Stimulated activated CD8-positive, alpha-beta memory T cell treated with anti-CD3 and anti-CD28 coated beads, Interleukin-4, amount 100 ng/mL, for 48 hours (primary cell): ENCODE data around the gene STEAP2.
"Not testable (repeated sequence)": the region's sequence is repeated elsewhere in the genome, so short reads cannot be mapped to it uniquely, and the experiment has no call there.

Experiments
- DNase-seq: peaks from one replicate; pipeline ENCODE4 v3.0.0-alpha.2; 2020

Gene STEAP2

GRCh38 chr7:90238583-90238982 lies 27.0 kb downstream of the STEAP2 start:
- no peak for DNase-seq

GRCh38 chr7:90239050-90239449 lies 27.5 kb downstream of the STEAP2 start:
- no peak for DNase-seq

- no peak for DNase-seq
These were observed 28.2 kb downstream of the STEAP2 start for GRCh38 chr7:90239625-90240228.

GRCh38 chr7:90242369-90243168 lies 31.0 kb downstream of the STEAP2 start:
- DNase-seq: no peak

- no peak for DNase-seq
These were observed 32.0 kb downstream of the STEAP2 start for GRCh38 chr7:90243556-90243955.

DNA sequence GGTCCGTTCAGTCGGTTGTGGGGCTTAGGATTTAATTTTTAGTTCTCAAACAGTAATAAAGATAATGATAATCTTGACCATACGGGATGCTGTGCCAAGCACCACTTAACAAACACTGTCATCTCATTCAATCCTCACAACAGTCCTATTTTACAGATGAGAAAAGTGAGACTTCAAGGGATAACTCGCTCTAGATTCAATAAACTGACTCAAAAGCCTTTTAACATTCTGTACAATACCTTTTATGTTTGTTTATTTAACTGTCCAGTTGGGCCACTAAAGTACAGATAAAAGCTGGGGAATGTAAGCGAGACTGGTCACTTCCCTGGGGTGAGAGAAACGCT lies 33.0 kb downstream of the STEAP2 start:
- no peak for DNase-seq

GRCh38 chr7:90244909-90245851 lies 33.6 kb downstream of the STEAP2 start, which contains the start of gene CFAP69:
CFAP69 (plus strand) TSS chr7:90245174; CDS start chr7:90245425, 251 bp downstream.
- DNase-seq: peak; percentile 94

DNA sequence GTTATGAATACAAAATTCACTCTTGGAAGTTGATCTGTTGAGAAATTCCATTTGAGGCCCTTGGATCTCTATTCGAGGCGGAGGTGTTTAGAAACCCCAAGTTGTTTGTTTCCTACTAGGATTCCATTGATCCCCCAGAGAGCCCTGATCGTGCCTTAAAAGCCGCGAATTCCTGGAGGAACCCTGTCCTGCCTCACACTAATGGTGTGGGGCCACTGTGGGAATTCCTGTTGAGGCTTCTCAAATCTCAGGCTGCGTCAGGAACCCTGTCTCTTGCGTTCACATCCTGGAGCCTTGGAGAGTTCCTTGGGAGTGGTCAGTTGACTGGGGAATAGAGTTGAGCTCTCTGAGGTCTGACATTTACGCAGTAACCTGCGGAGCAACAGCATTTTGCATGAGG lies 34.6 kb downstream of the STEAP2 start:
- DNase-seq: no peak

DNA sequence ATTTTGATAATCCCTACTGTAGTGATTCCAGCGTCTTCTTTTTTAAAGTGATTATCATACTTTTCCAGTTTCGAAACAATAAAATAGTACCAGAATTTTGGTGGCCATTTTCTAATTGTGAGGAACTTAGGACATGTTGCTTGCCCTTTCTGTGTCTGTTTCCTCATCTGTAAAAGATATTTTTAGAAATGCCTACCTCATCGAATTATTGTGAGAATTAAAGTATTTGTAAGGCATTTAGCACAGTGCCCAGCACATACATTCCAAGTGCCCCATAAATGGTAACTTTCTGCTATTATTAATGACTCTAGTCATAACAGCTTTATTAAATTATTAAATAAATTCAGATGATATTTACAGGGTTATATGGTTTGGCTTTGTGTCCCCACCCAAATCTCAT lies 37.2 kb downstream of the STEAP2 start:
- DNase-seq: no peak

DNA sequence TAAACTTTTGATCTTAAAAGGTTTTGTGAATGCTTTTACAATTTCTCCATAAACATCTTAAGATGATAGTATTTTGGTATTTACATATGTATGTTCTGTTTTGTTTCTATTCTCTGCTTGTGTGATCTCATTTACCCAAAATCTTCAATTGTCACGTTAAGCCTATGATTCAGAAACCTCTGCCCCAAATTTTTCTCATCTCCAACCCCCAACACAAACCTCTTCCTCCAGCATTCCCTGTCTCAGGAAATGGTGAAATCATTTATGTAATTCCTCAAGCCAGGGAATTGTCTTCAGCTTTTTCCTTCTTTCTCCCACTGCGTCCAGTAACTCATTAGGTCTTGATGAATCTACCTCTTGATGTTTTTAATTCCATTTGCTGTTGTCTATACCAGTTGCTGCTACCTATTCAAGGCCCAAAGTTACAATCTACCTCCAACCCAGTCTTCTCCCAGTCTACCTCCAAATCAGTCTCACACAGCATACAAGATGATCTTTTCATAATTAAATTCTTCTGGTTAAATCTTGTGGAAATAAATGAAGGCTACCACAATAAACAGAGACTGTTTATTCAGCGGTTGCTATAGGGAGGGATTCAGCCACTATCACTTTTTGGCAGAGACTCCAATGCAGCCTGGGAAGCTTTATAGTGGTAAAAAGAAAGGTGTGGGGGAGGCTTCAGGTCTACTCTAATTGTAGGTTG lies 39.2 kb downstream of the STEAP2 start:
- no peak for DNase-seq

GRCh38 chr7:90251304-90251635 lies 39.7 kb downstream of the STEAP2 start:
- DNase-seq: no peak

DNA sequence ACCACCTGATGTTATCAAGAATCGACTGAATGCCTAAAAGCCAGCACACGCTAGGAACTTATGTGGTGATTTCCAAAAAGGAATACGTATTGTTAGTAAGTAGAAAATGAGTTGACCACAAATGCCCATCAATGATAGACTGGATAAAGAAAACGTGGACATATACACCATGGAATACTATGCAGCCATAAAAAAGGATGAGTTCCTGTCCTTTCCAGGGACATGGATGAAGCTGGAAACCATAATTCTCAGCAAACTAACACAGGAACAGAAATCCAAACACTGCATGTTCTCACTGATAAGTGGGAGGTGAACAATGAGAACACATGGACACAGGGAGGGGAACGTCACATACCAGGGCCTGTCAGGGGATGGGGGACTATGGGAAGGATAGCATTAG lies 44.5 kb downstream of the STEAP2 start:
- DNase-seq: not testable (repeated sequence)

DNA sequence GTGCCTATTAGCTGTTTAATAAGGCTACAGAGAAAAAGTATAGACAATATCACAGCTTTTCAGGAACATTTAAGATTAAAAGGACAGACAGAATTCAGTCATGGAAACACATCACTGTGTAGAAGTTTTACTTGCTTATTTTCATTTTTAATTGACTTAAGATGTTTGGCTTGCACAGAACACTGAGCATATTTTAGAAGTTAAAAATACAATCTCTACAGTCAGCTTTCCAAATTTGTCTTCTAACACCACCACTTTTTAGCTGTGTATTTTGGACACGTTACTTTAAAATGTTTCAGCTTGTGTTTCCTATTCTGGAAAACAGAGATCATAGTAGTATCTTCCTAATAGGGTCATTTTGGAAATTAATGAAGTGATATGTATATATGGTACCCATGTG lies 45.2 kb downstream of the STEAP2 start:
- DNase-seq: no peak

DNA sequence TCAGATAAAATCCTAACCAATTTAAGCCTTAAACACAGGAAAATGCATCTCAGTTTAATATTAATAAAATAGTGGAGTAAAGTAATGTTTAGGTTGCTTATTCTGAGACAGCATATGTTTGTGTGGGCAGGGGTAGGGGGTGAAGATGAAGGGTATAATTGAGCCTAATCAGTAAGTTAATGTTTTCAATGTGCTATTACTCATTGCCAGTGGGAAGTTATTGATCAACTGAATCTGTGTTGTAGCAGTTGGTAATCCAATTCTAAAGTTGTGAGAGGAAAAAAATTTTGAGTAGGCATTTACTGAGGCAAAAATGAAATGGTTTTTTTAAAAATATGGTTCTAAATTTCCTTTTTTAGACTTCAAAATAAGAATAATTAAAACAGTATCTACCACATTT lies 49.9 kb downstream of the STEAP2 start:
- no peak for DNase-seq

DNA sequence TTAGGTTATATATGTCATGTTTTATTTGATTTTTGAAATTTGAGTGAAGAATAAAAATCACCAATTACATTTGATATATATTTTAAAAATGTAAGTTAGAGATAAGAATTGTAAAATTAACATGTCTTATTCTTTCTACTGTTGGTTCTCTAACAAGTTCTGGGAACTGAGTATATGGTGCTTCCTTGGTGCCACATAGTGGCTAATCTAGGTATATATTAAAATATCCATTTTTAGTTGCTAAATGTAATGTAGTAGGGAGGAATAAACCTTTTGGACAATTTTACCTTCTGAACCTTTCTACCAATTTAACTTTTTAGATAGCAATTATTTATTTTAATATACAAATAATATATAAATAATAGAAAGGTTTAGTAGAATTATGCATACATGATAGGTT lies 50.9 kb downstream of the STEAP2 start:
- DNase-seq: no peak

DNA sequence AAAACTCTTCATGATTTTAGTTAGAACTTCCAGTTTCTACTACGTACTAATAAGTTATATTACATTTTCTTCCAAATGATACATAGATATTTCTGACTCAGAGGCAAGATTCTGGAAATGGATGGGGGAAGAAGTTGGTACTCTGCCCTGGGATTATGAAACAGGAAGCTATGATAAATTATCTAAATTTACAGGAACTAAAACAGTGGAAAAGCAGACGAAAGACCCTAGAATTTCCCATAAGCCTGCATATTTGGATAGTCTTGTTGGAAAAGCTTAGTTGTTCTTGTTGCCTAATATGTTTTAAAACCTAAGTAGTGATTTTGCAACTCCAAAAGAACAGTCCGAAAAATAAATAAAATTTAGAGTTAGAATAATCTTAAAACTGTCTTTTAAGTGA lies 55.3 kb downstream of the STEAP2 start:
- no peak for DNase-seq

DNA sequence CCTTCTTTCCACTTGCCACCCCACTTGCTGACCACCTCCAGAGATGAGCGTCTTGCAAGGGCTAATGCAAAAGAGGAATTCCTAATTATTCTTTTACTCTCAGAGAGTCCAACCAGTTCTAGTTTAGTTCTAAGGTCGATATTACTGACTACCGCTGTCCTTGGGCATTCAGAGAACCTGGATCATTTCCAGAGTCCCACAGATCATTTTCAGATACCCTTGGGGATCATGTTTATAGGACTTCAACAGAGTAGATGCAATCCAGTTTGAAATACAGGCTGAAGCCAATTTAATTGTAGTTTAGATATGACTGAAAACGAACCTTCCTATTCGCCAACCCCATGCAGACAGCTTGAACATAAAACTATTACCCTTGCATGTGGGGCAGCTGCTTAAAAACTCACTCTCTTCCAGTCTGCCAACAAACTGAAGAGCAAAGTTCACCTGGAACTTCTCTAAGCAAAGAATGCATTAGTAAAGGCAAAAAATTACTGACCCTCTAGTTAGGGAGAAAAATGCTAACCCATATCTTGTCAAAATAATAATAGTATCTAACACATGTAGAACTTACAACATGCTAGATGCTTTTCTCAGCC lies 55.8 kb downstream of the STEAP2 start:
- DNase-seq: no peak

GRCh38 chr7:90269163-90269562 lies 57.6 kb downstream of the STEAP2 start:
- no peak for DNase-seq

DNA sequence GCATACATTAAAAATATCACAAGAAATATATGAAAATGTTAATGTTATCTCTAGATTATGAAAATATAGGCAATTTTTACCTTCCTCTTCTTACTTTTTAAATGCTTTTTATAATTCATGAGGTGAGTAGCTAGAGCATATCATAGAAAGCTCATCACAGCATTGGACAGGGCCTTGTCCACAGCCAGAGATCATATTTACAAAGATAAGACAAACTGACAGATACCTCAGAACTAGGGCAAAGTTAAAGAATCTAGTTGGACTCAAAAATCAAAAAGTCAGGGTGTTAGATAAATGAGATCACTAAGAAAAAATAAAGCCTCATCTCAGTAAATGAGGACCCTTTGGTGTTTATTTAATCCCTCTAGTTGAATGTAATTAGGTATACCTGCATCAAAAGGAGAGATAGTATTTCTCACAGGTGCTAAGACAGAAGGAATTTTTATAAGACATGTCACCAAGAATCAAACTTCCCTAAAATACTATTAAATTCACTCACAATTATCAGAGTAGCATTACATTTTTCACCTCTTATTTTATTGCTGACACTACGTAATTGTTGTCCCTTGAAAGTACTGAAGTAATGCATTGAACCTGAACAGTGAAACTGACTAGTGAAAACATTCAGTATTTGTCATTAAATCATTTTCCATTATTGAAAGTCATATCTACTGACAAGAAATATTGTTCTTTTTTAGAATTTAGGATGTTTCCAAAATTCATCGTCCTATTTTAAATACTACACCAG lies 59.1 kb downstream of the STEAP2 start:
- no peak for DNase-seq

GRCh38 chr7:90271753-90272152 lies 60.2 kb downstream of the STEAP2 start:
- no peak for DNase-seq

DNA sequence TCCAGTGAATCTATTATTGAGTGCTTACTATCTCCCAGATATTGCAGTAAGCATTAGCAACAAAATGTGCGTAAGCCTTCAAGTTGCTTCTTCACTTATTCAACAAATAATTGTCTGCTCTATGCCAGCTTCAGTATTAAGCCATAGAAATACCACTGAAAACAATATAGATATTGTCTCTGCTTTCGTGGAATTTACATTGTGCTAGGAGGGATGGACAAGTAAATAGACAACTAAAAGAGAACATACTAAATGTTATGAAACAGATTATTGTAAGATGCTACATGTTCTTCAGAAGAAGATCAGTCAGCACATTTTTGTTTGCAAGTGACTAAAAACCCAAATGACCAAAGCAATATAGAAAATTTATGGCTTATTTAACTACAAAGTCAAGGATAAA lies 60.7 kb downstream of the STEAP2 start:
- no peak for DNase-seq

DNA sequence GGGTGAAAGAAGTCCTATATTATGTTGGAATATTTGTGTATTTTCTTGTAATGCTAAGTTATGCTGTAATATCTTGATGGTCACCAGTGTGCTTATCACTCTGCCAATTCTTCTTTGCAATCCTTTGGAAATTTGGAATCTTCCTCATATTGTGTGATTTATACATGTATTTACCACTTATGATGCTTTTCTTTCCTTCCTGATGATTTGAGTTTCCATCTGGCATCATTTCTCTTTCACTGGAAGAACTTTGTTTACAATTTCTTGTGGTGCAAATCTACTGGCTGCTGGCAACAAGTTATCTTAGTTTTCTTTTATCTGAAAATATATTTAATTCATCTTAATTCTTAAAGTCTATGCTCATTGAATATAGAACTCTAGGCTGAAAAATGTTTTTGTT lies 62.6 kb downstream of the STEAP2 start:
- no peak for DNase-seq
